Neuronal stem cell (in vitro differentiated cells): ENCODE results near the gene POLE4.

Experiments used
- DNase-seq: peaks from one replicate; pipeline ENCODE4 v3.0.0-alpha.2; 2013; ENCODE audit warnings: low spot score
- H2AFZ ChIP-seq: one replicate; pipeline ENCODE4 v1.6.1; 2013; ENCODE audit warnings: mild to moderate bottlenecking, low read length, inconsistent platforms
- H2AK5ac ChIP-seq: 2 replicates; pipeline ENCODE4 v1.6.1; 2013; ENCODE audit warnings: low read depth, mild to moderate bottlenecking, inconsistent platforms, low read length, moderate library complexity, mixed read lengths
- H2BK120ac ChIP-seq: 2 replicates; pipeline ENCODE4 v1.6.1; 2013; ENCODE audit warnings: low read depth, mild to moderate bottlenecking, inconsistent platforms, low read length, moderate library complexity, mixed read lengths
- H2BK12ac ChIP-seq: one replicate; pipeline ENCODE4 v1.6.1; 2013; ENCODE audit warnings: low read length, inconsistent platforms
- H2BK15ac ChIP-seq: 2 replicates; pipeline ENCODE4 v1.6.1; 2013; ENCODE audit warnings: mild to moderate bottlenecking, low read length, inconsistent platforms, mixed read lengths
- H2BK5ac ChIP-seq: one replicate; pipeline ENCODE4 v1.6.1; 2013; ENCODE audit warnings: inconsistent platforms, mild to moderate bottlenecking, low read length, moderate library complexity
- H3K14ac ChIP-seq: one replicate; pipeline ENCODE4 v1.6.1; 2013; ENCODE audit warnings: low read length, inconsistent platforms
- H3K18ac ChIP-seq: 2 replicates; pipeline ENCODE4 v1.6.1; 2013; ENCODE audit warnings: low read length, inconsistent platforms
- H3K23ac ChIP-seq: 2 replicates; pipeline ENCODE4 v1.6.1; 2013; ENCODE audit warnings: low read depth, mild to moderate bottlenecking, mixed read lengths, low read length, inconsistent platforms; ENCODE audit not compliant: poor library complexity
- H3K27ac ChIP-seq: replicated peaks from 3 replicates; pipeline ENCODE4 v1.5.1; 2013; ENCODE audit warnings: low read length, inconsistent platforms
- H3K27me3 ChIP-seq, 3 experiments: 2 replicates each; pipeline ENCODE4 v1.6.1; 2013; ENCODE audit warnings: low read length in 3 of 3, mild to moderate bottlenecking in 2 of 3, inconsistent platforms in 1 of 3, low read depth in 1 of 3, mixed read lengths in 1 of 3, moderate library complexity in 1 of 3; ENCODE audit not compliant: control insufficient read depth in 3 of 3, insufficient read depth in 3 of 3
- H3K36me3 ChIP-seq, 2 donors: replicated peaks in 1 of 2; 2 replicates each; pipeline ENCODE4 v1.6.1; 2013; ENCODE audit warnings: low read length in 2 of 2; ENCODE audit not compliant: control insufficient read depth in 2 of 2, insufficient read depth in 2 of 2
- H3K4ac ChIP-seq: 2 replicates; pipeline ENCODE4 v1.6.1; 2013; ENCODE audit warnings: inconsistent platforms, mild to moderate bottlenecking, low read length, moderate library complexity
- H3K4me1 ChIP-seq, 2 donors: 1 replicate in 1 of 2; 2 replicates in 1 of 2; pipeline ENCODE4 v1.6.1; 2013; ENCODE audit warnings: low read length in 2 of 2, low read depth in 1 of 2; ENCODE audit not compliant: control insufficient read depth in 2 of 2, insufficient read depth in 1 of 2
- H3K4me2 ChIP-seq: one replicate; pipeline ENCODE4 v1.6.1; 2013; ENCODE audit warnings: mild to moderate bottlenecking, low read length, inconsistent platforms; ENCODE audit not compliant: insufficient read depth, poor library complexity, severe bottlenecking
- H3K4me3 ChIP-seq, 2 donors: 2 replicates each; pipeline ENCODE4 v1.5.1; 2013; ENCODE audit warnings: low read length in 2 of 2, mild to moderate bottlenecking in 2 of 2, inconsistent platforms in 1 of 2, moderate library complexity in 1 of 2
- H3K79me1 ChIP-seq: one replicate; pipeline ENCODE4 v1.6.1; 2013; ENCODE audit warnings: low read depth, mild to moderate bottlenecking, inconsistent platforms, low read length, moderate library complexity
- H3K9ac ChIP-seq: one replicate; pipeline ENCODE4 v1.6.1; 2013; ENCODE audit warnings: mild to moderate bottlenecking, low read depth, low read length, inconsistent platforms; ENCODE audit not compliant: poor library complexity
- H3K9me3 ChIP-seq, 2 donors: replicated peaks in 1 of 2; 2 replicates each; pipeline versions ENCODE3 to v1.6.1; 2013; ENCODE audit warnings: low read length in 2 of 2, mild to moderate bottlenecking in 2 of 2, inconsistent platforms in 1 of 2, low read depth in 1 of 2, mixed read lengths in 1 of 2, moderate library complexity in 1 of 2; ENCODE audit not compliant: control insufficient read depth in 2 of 2, insufficient read depth in 1 of 2
- H4K8ac ChIP-seq: one replicate; pipeline ENCODE4 v1.6.1; 2013; ENCODE audit warnings: low read depth, mild to moderate bottlenecking, inconsistent platforms, low read length, moderate library complexity
- H4K91ac ChIP-seq: one replicate; pipeline ENCODE4 v1.6.1; 2013; ENCODE audit warnings: low read length, low read depth, mild to moderate bottlenecking, inconsistent platforms; ENCODE audit not compliant: poor library complexity
- WGBS, 2 donors: extraction: QIAGEN DNeasy Blood & Tissue Kit; methylation state at CpG; one replicate each; pipeline ENCODE4 v1.1.7; 2013; ENCODE audit warnings: missing lambda C conversion rate in 2 of 2, mixed read lengths in 1 of 2; ENCODE audit not compliant: insufficient read length in 2 of 2, insufficient replicate concordance in 1 of 2; ENCODE audit errors: extremely low coverage in 2 of 2; 5-methylcytosine and 5-hydroxymethylcytosine counted together

POLE4 gene

DNA sequence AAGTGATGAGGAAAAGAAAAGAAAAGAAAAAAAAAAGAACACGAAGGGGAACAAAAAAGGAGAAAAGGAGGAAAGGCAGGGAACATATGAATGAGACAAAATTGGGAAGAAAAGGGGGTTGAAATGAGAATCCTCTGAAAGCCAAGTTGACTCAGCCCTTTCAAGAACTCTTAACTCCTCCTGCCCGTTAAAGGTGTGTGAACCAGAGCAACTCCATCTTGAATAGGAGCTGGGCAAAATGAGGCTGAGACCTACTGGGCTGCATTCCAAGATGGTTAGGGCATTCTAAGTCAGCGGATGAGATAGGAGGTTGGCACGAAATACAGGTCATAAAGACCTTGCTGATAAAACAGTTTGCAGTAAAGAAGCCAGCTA, 4.0 kb upstream of the POLE4 start:
- DNase-seq = no peak
- no peak overlapping the region for H2AK5ac ChIP-seq

DNA sequence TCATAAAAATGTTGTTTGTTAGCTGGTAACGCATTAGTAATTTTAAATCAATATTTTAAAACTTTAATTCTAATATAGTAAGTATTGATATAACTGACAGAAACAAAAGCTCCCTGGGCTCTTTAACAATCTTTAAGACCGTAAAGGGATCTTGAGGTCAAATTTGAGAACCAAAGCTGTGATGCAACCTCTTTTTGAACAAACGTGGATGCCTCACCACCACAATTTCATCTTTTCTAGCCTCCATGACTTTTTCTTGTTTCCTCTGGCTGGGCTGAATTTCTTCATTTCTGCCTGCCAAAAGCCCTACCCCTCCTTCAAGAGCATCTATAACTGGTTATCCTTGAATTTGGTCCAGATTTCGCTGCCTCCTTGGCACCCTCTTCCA, 563 bp upstream of the POLE4 start:
- H3K79me1 ChIP-seq = no peaks in the 10 kb centered on the region
- H4K8ac ChIP-seq = peak overlapping the region; percentile 85
- H3K9me3 ChIP-seq = peaks cover 7 to 17% of the 10 kb centered on the region in 2 donors
- no peaks in the 10 kb centered on the region for H3K36me3 ChIP-seq
- no peak overlapping the region for H3K4ac ChIP-seq
- no peak overlapping the region for H2BK12ac ChIP-seq
- H2AFZ ChIP-seq = peak overlapping the region; percentile 99
- H2BK5ac ChIP-seq = no peak overlapping the region
- no peak for DNase-seq
- peak overlapping the region; percentile 88 for H3K18ac ChIP-seq
- H2AK5ac ChIP-seq = peak overlapping the region; percentile 23
- no peak overlapping the region for H3K27ac ChIP-seq
- peak overlapping the region; percentile 78 for H3K4me2 ChIP-seq
- peak overlapping the region; percentile 36 for H2BK120ac ChIP-seq
- no peak overlapping the region for H2BK15ac ChIP-seq
- peaks cover 0 to 2% (median 0%) of the 10 kb centered on the region in 3 experiments for H3K27me3 ChIP-seq
- no peak overlapping the region for H3K9ac ChIP-seq
- peak overlapping the region; percentile 98 for H3K23ac ChIP-seq
- no CpG with 5 or more reads among the region's 4 CpGs for WGBS, 2 donors
- no peak overlapping the region for H3K14ac ChIP-seq
- H4K91ac ChIP-seq = peak overlapping the region; percentile 57
- H3K4me3 ChIP-seq = peak overlapping the region in 1 of 2 donors; percentile 69
- H3K4me1 ChIP-seq = peaks cover 0 to 2% of the 10 kb centered on the region in 2 donors

More for the DNA sequence above, 4.0 kb upstream of the POLE4 start:
- Histone ChIP-seq H3K36me3 (no peaks in the 10 kb centered on the region), H3K79me1 (no peaks in the 10 kb centered on the region), H3K9ac (no peak overlapping the region), H3K18ac (no peak overlapping the region), H3K9me3 (peaks cover 6 to 25% of the 10 kb centered on the region in 2 donors), H3K23ac (no peak overlapping the region), H2BK120ac (no peak overlapping the region), H3K4ac (no peak overlapping the region), H4K91ac (no peak overlapping the region), H3K4me1 (peaks cover 0 to 2% of the 10 kb centered on the region in 2 donors), H3K27ac (no peak overlapping the region), H2BK5ac (no peak overlapping the region), H3K27me3 (peaks cover 0 to 2% (median 0%) of the 10 kb centered on the region in 3 experiments), H3K4me2 (no peak overlapping the region), H2BK15ac (no peak overlapping the region), H2BK12ac (no peak overlapping the region), H3K4me3 (no peak overlapping the region), H3K14ac (no peak overlapping the region), H2AFZ (no peak overlapping the region), H4K8ac (no peak overlapping the region)
- WGBS, 2 donors = no CpG with 5 or more reads among the region's 4 CpGs

DNA sequence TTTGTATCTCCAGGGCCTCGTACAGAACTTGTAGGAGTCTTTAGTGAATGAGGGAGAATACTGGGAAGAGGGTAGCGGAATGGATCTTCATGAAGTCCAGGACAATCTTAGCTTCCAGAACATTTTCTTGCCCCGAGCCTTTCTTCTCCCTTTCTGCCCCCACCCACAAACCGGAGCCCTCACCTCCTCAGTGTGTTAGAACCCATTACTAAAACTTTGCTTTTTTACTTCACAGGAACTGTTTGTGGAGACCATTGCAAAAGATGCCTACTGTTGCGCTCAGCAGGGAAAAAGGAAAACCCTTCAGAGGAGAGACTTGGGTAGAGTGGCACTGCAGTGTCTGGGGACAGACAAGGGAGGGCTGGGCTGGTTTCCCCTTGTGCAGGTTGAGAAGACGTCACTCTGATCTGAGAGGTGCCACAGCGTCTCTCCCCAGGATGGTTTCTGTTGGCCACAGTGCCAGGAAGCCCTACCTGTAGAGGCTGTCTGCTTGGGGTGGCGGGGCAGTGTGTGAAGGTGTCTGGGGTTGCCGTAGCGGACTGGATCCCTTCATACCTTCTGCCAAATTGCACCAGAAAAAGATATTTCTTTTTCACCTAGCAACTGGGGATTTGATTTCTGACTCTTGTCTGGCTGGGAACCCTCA, 786 bp downstream of the POLE4 start:
- H3K27ac ChIP-seq = no peak overlapping the region
- H2AFZ ChIP-seq = peak overlapping the region; percentile 99
- no peak overlapping the region for H4K91ac ChIP-seq
- no peak overlapping the region for H2AK5ac ChIP-seq
- peaks cover 0 to 2% of the 10 kb centered on the region in 2 donors for H3K4me1 ChIP-seq
- H3K36me3 ChIP-seq = no peaks in the 10 kb centered on the region
- H3K23ac ChIP-seq = no peak overlapping the region
- no peak overlapping the region for H3K9ac ChIP-seq
- no peak overlapping the region for H2BK120ac ChIP-seq
- WGBS, 2 donors = no CpG with 5 or more reads among the region's 10 CpGs
- H4K8ac ChIP-seq = no peak overlapping the region
- no peak overlapping the region for H2BK12ac ChIP-seq
- H2BK15ac ChIP-seq = no peak overlapping the region
- H2BK5ac ChIP-seq = no peak overlapping the region
- no peak overlapping the region for H3K4ac ChIP-seq
- no peak for DNase-seq
- no peak overlapping the region for H3K18ac ChIP-seq
- H3K4me2 ChIP-seq = peak overlapping the region; percentile 78
- H3K27me3 ChIP-seq = peaks cover 0 to 2% (median 0%) of the 10 kb centered on the region in 3 experiments
- peak overlapping the region in 1 of 2 donors; percentile 69 for H3K4me3 ChIP-seq
- no peak overlapping the region for H3K14ac ChIP-seq
- H3K79me1 ChIP-seq = peaks cover 1% of the 10 kb centered on the region
- H3K9me3 ChIP-seq = peaks cover 7 to 13% of the 10 kb centered on the region in 2 donors

DNA sequence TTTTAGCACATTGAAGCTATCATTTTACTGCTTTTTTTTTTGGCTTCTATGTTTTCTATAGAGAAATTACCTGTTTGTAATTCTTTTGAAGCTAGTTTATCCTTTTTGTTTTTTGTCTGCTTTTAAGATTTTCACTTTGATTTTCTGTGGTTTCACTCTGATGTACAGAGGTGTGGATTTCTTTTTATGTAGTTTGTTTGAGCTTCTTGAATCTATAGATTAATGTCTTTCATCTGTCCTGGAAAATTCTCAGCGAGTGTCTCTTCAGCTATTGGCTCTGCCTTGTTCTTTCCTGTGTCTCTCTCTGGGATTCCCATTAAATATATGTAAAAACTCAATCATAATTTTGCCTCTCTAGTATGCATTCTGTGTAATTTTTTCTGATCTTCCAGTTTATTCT, 8.4 kb downstream of the POLE4 start:
- H4K91ac ChIP-seq = no peak overlapping the region
- H3K27me3 ChIP-seq = no peaks in the 10 kb centered on the region
- H3K18ac ChIP-seq = no peak overlapping the region
- no peaks in the 10 kb centered on the region for H3K9me3 ChIP-seq
- no peak overlapping the region for H3K9ac ChIP-seq
- H3K4me2 ChIP-seq = no peak overlapping the region
- no peak for DNase-seq
- H2BK12ac ChIP-seq = no peak overlapping the region
- H3K14ac ChIP-seq = no peak overlapping the region
- no CpG with 5 or more reads among the region's 1 CpG for WGBS, 2 donors
- H2BK5ac ChIP-seq = no peak overlapping the region
- no peak overlapping the region for H3K27ac ChIP-seq
- H3K4ac ChIP-seq = no peak overlapping the region
- H2AK5ac ChIP-seq = no peak overlapping the region
- H3K4me3 ChIP-seq = no peak overlapping the region
- no peak overlapping the region for H4K8ac ChIP-seq
- no peak overlapping the region for H2BK120ac ChIP-seq
- H3K36me3 ChIP-seq = peaks cover 5 to 6% of the 10 kb centered on the region in 2 donors
- no peak overlapping the region for H2AFZ ChIP-seq
- no peak overlapping the region for H2BK15ac ChIP-seq
- peaks cover 1% of the 10 kb centered on the region for H3K79me1 ChIP-seq
- H3K4me1 ChIP-seq = no peaks in the 10 kb centered on the region
- no peak overlapping the region for H3K23ac ChIP-seq
